DOHH2 (cell line): Measurements from ENCODE around the gene BTBD17.

ENCODE experiments used
- H3F3A ChIP-seq: fragments of 200-600 bp; sonication (generic), shearing (Covaris generic); 2 replicates; pipeline ENCODE4 v1.6.0; 2016; ENCODE audit warnings: antibody characterized with exemption, mild to moderate bottlenecking; ENCODE audit not compliant: control insufficient read depth, insufficient read depth
- H3K27ac ChIP-seq: fragments of 200-600 bp; sonication (generic); 2 replicates; pipeline ENCODE4 v1.5.1; 2014; ENCODE audit warnings: low read depth, mild to moderate bottlenecking, low read length, moderate library complexity
- H3K27me3 ChIP-seq: fragments of 200-600 bp; sonication (generic); 2 replicates; pipeline ENCODE4 v1.6.1; 2014; ENCODE audit warnings: mild to moderate bottlenecking, low read length, mixed read lengths; ENCODE audit not compliant: control insufficient read depth
- H3K36me3 ChIP-seq: fragments of 200-600 bp; sonication (generic); 2 replicates; pipeline ENCODE4 v1.6.1; 2014; ENCODE audit warnings: mild to moderate bottlenecking, low read length, moderate library complexity, mixed read lengths; ENCODE audit not compliant: control insufficient read depth
- H3K4me1 ChIP-seq: fragments of 200-600 bp; sonication (generic); 2 replicates; pipeline ENCODE4 v1.6.1; 2014; ENCODE audit warnings: mild to moderate bottlenecking, low read length, mixed read lengths; ENCODE audit not compliant: control insufficient read depth
- H3K4me2 ChIP-seq: fragments of 200-600 bp; sonication (generic); 2 replicates; pipeline ENCODE4 v1.6.0; 2014; ENCODE audit warnings: mild to moderate bottlenecking, low read length, moderate library complexity
- H3K4me3 ChIP-seq: fragments of 200-600 bp; sonication (generic); 2 replicates; pipeline ENCODE4 v1.5.1; 2014; ENCODE audit warnings: mild to moderate bottlenecking, low read length, mixed read lengths
- H3K79me2 ChIP-seq: fragments of 200-600 bp; sonication (generic); 2 replicates; pipeline ENCODE4 v1.6.1; 2014; ENCODE audit warnings: mild to moderate bottlenecking, low read length, mixed read lengths; ENCODE audit not compliant: control insufficient read depth
- H3K9me2 ChIP-seq: fragments of 200-600 bp; sonication (generic); replicated peaks from 2 replicates; pipeline ENCODE4 v1.6.1; 2014; ENCODE audit warnings: mild to moderate bottlenecking, low read length, mixed read lengths; ENCODE audit not compliant: control insufficient read depth
- H3K9me3 ChIP-seq: fragments of 200-600 bp; sonication (generic); 2 replicates; pipeline ENCODE4 v1.6.1; 2014; ENCODE audit warnings: antibody characterized with exemption, low read length, mixed read lengths; ENCODE audit not compliant: control insufficient read depth, insufficient read depth
- H4K20me1 ChIP-seq: fragments of 200-600 bp; sonication (generic); 2 replicates; pipeline ENCODE4 v1.6.0; 2014; ENCODE audit warnings: low read depth, mild to moderate bottlenecking, antibody characterized with exemption, low read length, moderate library complexity; ENCODE audit not compliant: control insufficient read depth, insufficient read depth
- EZH2phosphoT487 ChIP-seq: fragments of 200-600 bp; sonication (generic); IDR thresholded peaks from 2 replicates; pipeline ENCODE4 v1.6.1; 2017; ENCODE audit warnings: borderline replicate concordance, mild to moderate bottlenecking, antibody characterized with exemption, low read length, moderate library complexity, mixed read lengths
- TF ChIP-seq, protein P1 (sequence below): fragments of 200-600 bp; sonication (generic); IDR thresholded peaks from one replicate; pipeline ENCODE4 v1.5.1; 2014; ENCODE audit warnings: antibody characterized with exemption, mild to moderate bottlenecking, low read depth, low read length; ENCODE audit not compliant: poor library complexity, severe bottlenecking

The BTBD17 gene

DNA sequence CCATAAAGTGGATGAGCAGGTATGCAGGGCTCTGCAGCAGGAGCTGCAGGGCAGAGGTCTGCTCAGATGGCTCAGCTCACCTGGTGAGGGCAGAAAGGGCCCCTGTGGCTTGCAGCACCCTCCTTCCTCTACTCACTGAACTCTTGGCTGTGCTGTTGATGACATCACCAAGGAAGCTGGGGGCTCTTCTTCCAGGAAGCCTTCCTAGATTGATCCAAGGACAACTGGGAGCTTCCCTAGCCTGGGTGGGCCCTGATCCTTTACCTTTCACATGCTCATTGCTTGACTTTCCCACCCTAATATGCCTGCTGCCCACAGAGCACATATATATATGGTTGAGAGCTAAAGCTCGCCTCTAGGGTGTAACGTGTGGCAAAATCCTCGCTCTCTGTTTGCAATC lies 33.2 kb downstream of the BTBD17 start:
- Histone ChIP-seq H3K4me2 (no peak overlapping the region), H4K20me1 (no peaks in the 10 kb centered on the region), H3K9me3 (no peaks in the 10 kb centered on the region), H3K4me3 (no peak overlapping the region), H3F3A (no peaks in the 10 kb centered on the region), H3K79me2 (no peaks in the 10 kb centered on the region), H3K36me3 (no peaks in the 10 kb centered on the region), H3K27ac (no peak overlapping the region), H3K9me2 (no peaks in the 10 kb centered on the region), H3K4me1 (no peaks in the 10 kb centered on the region), H3K27me3 (no peaks in the 10 kb centered on the region)
- no peak for TF ChIP-seq EZH2phosphoT487
- TF ChIP-seq, protein P1, sequence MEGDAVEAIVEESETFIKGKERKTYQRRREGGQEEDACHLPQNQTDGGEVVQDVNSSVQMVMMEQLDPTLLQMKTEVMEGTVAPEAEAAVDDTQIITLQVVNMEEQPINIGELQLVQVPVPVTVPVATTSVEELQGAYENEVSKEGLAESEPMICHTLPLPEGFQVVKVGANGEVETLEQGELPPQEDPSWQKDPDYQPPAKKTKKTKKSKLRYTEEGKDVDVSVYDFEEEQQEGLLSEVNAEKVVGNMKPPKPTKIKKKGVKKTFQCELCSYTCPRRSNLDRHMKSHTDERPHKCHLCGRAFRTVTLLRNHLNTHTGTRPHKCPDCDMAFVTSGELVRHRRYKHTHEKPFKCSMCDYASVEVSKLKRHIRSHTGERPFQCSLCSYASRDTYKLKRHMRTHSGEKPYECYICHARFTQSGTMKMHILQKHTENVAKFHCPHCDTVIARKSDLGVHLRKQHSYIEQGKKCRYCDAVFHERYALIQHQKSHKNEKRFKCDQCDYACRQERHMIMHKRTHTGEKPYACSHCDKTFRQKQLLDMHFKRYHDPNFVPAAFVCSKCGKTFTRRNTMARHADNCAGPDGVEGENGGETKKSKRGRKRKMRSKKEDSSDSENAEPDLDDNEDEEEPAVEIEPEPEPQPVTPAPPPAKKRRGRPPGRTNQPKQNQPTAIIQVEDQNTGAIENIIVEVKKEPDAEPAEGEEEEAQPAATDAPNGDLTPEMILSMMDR = no peak

DNA sequence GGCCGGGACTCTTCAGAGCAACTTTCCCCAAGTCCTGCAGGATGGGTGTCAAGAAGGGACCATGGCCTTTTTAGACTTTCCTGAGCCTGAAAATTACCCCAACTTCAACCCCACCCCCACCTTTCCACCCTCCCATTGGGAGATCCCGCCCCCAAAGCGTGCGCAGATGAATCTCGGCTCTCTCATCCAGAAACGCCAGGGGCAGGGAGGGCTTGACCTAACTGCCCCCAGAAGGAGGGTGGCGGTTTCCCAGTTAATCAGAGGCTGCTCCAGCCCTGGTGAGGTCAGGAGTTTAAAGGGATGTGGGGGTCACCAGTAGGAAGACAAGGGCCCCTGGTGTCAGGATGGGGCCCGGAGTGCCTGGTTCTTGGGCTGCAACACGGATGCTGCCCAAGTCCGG lies 35.2 kb downstream of the BTBD17 start:
- H3K27me3 ChIP-seq = no peaks in the 10 kb centered on the region
- H3K27ac ChIP-seq = no peak overlapping the region
- no peaks in the 10 kb centered on the region for H3K79me2 ChIP-seq
- H3K4me3 ChIP-seq = no peak overlapping the region
- no peaks in the 10 kb centered on the region for H3F3A ChIP-seq
- H3K36me3 ChIP-seq = no peaks in the 10 kb centered on the region
- H4K20me1 ChIP-seq = no peaks in the 10 kb centered on the region
- no peak overlapping the region for H3K4me2 ChIP-seq
- H3K9me2 ChIP-seq = no peaks in the 10 kb centered on the region
- H3K9me3 ChIP-seq = no peaks in the 10 kb centered on the region
- TF ChIP-seq, protein P1 = no peak
- TF ChIP-seq EZH2phosphoT487 = no peak
- H3K4me1 ChIP-seq = no peaks in the 10 kb centered on the region

DNA sequence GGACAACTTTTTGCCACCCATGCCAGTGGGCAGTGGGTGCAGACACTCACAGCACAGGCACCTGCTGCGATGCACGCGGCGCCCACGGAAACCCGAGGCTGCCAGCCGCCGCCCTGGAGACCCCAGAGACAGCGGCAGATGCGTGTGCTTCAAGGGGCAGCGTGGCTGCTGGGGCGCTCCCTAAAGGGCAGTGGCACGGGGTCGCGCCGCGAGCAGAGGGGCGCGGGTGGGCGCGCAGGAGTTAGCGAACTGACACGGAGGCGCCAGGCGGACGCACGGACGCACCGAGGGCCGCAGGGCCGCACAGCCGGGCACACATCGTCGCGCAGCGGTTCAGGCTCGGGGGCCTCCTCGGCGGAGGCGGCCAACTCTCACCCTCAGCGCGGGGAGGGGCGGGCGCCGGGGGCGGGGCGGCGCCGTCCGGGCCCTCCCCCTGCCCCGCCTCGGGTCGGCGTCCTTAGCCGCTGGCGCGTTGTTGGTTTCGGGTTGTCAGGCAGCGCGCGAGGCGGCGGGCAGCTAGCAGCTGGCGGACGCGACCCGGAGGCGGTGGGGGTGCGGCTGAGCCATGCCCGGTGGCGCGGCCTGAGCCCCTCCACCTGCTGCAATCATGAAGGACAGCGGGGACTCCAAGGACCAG lies 35.8 kb downstream of the BTBD17 start, which contains the start of gene KIF19:
TSS of gene KIF19 (plus strand) at position 484 of the 637 bp plus-strand sequence. CDS start at position 608, 124 bp downstream.
- Histone ChIP-seq H4K20me1 (no peaks in the 10 kb centered on the region), H3K4me1 (no peaks in the 10 kb centered on the region), H3K36me3 (no peaks in the 10 kb centered on the region), H3K9me2 (no peaks in the 10 kb centered on the region), H3K79me2 (no peaks in the 10 kb centered on the region), H3K4me2 (no peak within 1 kb of the TSS), H3K27ac (no peak within 1 kb of the TSS), H3F3A (no peaks in the 10 kb centered on the region), H3K27me3 (no peaks in the 10 kb centered on the region), H3K4me3 (no peak within 1 kb of the TSS), H3K9me3 (no peaks in the 10 kb centered on the region)
- no peak for TF ChIP-seq EZH2phosphoT487
- TF ChIP-seq, protein P1 = no peak
